Measurements from ENCODE around the gene LRP4. TPM values are rescaled to one million over a fixed set of nuclear protein-coding genes. Genes with fewer than 3 reads are reported as not detected.

Gene LRP4
- polyA plus RNA-seq, 1 donor, result 15.6 TPM

DNA sequence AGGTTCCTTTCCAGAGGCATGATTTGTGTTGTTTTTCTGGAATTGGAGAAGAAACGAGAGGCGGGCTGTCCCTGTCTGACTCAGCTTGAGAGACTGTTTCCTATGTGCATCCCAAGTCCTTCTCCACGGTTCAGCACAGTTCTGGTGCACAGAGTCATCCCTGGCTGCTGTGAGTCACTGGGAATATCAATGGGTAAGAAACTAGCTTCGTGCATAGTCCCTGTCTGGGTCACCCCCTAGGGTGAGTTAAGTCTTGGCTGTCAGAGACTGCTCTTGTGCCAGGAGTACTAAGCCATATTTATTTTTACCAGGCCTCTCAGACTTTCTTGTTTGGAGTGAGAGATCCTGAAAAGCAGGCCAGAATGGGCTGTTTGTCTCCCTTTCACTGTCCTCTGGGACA lies 2.4 kb upstream of the LRP4 start:
- WGBS (ENCODE audit: insufficient coverage, low lambda C conversion rate), result no CpG with 5 or more reads among the region's 4 CpGs
- Histone ChIP-seq H3K4me1 (ENCODE audit: control insufficient read depth, insufficient read depth, low read length) (peaks cover 13% of the 10 kb centered on the region), H3K27ac (ENCODE audit: low read length) (no peak overlapping the region), H3K36me3 (ENCODE audit: control insufficient read depth, insufficient read depth, low read length) (no peaks in the 10 kb centered on the region), H3K27me3 (ENCODE audit: control insufficient read depth, insufficient read depth, low read length) (peaks cover 6% of the 10 kb centered on the region), H3K9me3 (ENCODE audit: control insufficient read depth, low read depth, low read length) (no peaks in the 10 kb centered on the region), H3K4me3 (ENCODE audit: low read length) (no peak overlapping the region)
- peak in 1 of 2 donors; percentile 18 for DNase-seq

DNA sequence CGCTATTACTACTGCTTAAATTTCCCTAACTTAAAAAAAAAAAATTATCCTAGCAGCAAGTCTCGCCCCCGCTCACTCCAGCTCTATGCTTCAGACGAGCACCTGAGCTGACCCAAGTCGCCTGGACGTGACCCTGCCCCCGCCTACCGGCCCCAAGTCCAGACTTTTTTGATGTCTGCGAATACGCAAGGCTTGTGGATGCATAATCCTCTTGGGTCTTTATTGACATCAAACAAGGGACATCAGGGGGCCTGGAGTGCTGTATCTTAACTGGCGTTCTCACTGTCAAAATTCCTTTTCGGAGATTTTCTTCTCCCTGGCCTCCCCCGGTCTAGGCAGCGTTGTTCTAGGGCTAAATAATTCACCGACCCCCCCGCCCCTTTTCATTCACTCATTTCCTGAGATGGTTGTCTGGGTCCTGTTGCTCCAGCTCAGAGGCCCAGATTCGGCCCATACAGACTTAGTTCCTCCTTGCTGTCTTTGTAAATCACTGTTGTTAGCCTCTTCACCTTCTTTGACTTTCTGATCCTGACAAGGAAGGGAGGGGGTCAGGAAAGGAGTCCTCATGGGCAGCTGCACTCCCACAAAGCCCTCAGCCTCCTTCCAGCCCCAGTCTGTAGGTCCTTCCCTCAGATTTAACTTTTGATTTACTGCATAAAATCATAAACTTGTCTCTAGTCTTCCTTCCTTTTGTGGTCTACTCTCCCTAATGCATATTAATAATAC lies 601 bp upstream of the LRP4 start:
- no peaks in the 10 kb centered on the region for H3K9me3 ChIP-seq (ENCODE audit: control insufficient read depth, low read depth, low read length)
- H3K4me3 ChIP-seq (ENCODE audit: low read length), result peak overlapping the region; percentile 27
- WGBS (ENCODE audit: insufficient coverage, low lambda C conversion rate), result no CpG with 5 or more reads among the region's 17 CpGs
- peaks cover 6% of the 10 kb centered on the region for H3K27me3 ChIP-seq (ENCODE audit: control insufficient read depth, insufficient read depth, low read length)
- peaks cover 13% of the 10 kb centered on the region for H3K4me1 ChIP-seq (ENCODE audit: control insufficient read depth, insufficient read depth, low read length)
- no peak for DNase-seq
- peak overlapping the region; percentile 12 for H3K27ac ChIP-seq (ENCODE audit: low read length)
- no peaks in the 10 kb centered on the region for H3K36me3 ChIP-seq (ENCODE audit: control insufficient read depth, insufficient read depth, low read length)

DNA sequence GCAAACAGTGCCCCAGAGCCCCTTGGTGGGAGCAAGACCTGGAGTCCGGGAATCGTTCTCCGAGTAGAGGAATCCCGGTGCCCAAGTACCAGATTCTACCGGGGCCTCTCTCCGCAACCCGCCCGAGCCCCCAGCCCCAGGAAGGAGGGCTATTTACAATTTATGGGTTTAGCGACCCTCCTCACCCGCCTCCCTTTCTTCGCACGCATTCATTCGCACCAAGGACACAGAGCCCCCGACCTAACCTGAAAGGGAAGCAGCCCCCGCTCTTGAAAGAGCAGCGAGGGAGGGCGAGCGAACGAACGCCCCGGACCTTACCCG lies 628 bp downstream of the LRP4 start:
- no peak for DNase-seq
- H3K4me1 ChIP-seq (ENCODE audit: control insufficient read depth, insufficient read depth, low read length), result peaks cover 13% of the 10 kb centered on the region
- H3K4me3 ChIP-seq (ENCODE audit: low read length), result peak overlapping the region; percentile 62
- no peaks in the 10 kb centered on the region for H3K9me3 ChIP-seq (ENCODE audit: control insufficient read depth, low read depth, low read length)
- no peak overlapping the region for H3K27ac ChIP-seq (ENCODE audit: low read length)
- WGBS (ENCODE audit: insufficient coverage, low lambda C conversion rate), result no CpG with 5 or more reads among the region's 22 CpGs
- H3K36me3 ChIP-seq (ENCODE audit: control insufficient read depth, insufficient read depth, low read length), result no peaks in the 10 kb centered on the region
- H3K27me3 ChIP-seq (ENCODE audit: control insufficient read depth, insufficient read depth, low read length), result peaks cover 6% of the 10 kb centered on the region

DNA sequence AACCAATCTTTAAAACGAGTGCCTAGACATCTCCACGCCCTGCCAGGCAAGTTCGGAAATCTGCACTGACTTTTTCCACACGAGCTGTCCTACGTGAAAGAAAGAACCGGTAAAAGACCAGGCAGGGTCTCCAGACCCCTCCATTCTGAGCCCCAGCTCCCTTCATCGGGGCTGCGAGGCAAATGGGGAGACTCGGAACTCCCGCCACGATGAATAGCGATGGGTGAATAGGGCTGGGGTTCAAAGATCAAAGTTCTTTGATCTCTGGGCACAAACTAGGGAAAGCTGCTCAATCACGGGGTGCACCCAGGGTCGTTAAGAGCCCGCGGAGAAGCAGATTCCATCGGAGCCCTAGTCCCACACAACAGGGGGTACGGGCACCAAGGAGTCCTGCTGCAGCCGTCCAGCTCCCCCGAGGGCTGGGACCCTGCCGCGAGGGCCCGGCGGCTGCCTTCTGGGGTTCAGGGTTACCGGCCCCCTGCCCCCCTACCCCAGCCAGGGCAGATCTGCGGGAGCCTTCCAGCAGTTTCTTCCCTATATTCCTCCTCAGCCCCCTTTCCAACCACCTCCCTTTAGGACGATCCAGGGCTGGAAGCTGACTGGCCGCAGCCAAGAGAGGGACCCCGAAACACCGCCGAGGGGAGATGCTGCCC lies 1.1 kb downstream of the LRP4 start:
- peaks cover 6% of the 10 kb centered on the region for H3K27me3 ChIP-seq (ENCODE audit: control insufficient read depth, insufficient read depth, low read length)
- DNase-seq, result peak in 1 of 2 donors; percentile 72

DNA sequence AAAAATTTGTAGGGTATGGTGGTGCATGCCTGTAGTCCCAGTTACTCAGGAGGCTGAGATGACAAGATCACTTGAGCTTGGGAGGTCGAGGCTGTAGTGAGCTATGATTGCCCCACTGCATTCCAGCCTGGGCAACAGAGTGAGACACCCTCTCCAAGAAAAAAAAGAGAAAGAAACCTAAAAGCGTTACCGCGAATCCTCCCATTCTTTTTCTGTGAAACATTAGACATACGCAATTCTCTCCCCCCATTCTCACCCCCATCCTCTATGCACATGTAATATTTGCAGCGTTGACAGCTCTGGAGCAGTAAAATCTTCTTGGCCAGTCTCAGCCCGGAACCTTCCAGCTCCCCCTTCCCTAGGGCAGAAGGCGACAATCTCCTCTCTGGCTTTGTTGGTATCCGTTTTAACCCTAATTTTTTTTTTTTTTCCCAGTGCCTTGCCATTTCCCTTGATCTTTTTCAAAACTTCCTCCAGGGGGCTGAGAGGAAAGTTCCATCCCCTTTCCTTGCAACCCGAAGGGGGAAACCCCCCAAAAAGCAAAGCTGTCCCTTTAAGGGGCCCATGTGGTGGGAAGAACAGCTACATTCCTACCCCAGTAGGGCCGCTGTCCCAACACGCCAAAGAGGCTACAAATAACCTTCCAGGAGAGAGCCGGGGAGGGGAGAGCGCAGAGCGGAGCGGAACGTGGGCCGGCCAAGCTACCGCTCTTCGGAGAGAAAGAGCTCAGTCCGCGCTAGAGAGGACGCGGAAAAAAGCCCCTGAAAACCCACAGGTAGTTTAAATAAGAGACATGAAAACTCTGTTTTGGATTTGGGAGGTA lies 1.9 kb downstream of the LRP4 start:
- Histone ChIP-seq H3K36me3 (ENCODE audit: control insufficient read depth, insufficient read depth, low read length) (no peaks in the 10 kb centered on the region), H3K4me3 (ENCODE audit: low read length) (peak overlapping the region; percentile 62), H3K27me3 (ENCODE audit: control insufficient read depth, insufficient read depth, low read length) (peaks cover 6% of the 10 kb centered on the region), H3K4me1 (ENCODE audit: control insufficient read depth, insufficient read depth, low read length) (peaks cover 15% of the 10 kb centered on the region), H3K27ac (ENCODE audit: low read length) (peak overlapping the region; percentile 37), H3K9me3 (ENCODE audit: control insufficient read depth, low read depth, low read length) (no peaks in the 10 kb centered on the region)
- 30% methylated on average over 5 of the region's 24 CpGs for WGBS (ENCODE audit: insufficient coverage, low lambda C conversion rate)
- peak in 1 of 2 donors; percentile 47 for DNase-seq

More for the DNA sequence above, 1.1 kb downstream of the LRP4 start:
- H3K4me3 ChIP-seq (ENCODE audit: low read length), result peak overlapping the region; percentile 62
- WGBS (ENCODE audit: insufficient coverage, low lambda C conversion rate), result no CpG with 5 or more reads among the region's 31 CpGs
- H3K9me3 ChIP-seq (ENCODE audit: control insufficient read depth, low read depth, low read length), result no peaks in the 10 kb centered on the region
- peak overlapping the region; percentile 37 for H3K27ac ChIP-seq (ENCODE audit: low read length)
- peaks cover 15% of the 10 kb centered on the region for H3K4me1 ChIP-seq (ENCODE audit: control insufficient read depth, insufficient read depth, low read length)
- no peaks in the 10 kb centered on the region for H3K36me3 ChIP-seq (ENCODE audit: control insufficient read depth, insufficient read depth, low read length)

DNA sequence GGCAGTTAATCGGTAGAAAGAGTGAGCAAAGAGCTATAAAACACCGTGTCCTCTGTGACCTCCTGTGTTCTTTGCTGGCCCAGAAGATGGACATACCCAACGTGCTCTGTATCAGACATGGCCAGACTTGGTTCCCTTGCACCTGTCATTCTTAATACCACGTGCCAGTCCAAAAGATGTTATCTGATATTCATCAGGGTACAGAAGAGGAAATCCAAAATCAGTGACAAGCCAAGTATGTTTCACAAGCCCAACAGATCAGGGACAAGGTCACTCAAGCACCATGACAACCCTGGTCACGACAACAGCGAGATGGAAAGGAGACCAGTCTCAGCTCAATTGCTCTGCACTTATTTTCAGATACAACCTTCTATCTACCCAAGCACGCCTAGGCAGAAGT lies 3.4 kb downstream of the LRP4 start:
- Histone ChIP-seq H3K27ac (ENCODE audit: low read length) (no peak overlapping the region), H3K27me3 (ENCODE audit: control insufficient read depth, insufficient read depth, low read length) (peaks cover 6% of the 10 kb centered on the region), H3K4me3 (ENCODE audit: low read length) (no peak overlapping the region), H3K4me1 (ENCODE audit: control insufficient read depth, insufficient read depth, low read length) (peaks cover 15% of the 10 kb centered on the region), H3K36me3 (ENCODE audit: control insufficient read depth, insufficient read depth, low read length) (no peaks in the 10 kb centered on the region), H3K9me3 (ENCODE audit: control insufficient read depth, low read depth, low read length) (no peaks in the 10 kb centered on the region)
- no peak for DNase-seq
- 100% methylated on average over 1 of the region's 7 CpGs for WGBS (ENCODE audit: insufficient coverage, low lambda C conversion rate)

DNA sequence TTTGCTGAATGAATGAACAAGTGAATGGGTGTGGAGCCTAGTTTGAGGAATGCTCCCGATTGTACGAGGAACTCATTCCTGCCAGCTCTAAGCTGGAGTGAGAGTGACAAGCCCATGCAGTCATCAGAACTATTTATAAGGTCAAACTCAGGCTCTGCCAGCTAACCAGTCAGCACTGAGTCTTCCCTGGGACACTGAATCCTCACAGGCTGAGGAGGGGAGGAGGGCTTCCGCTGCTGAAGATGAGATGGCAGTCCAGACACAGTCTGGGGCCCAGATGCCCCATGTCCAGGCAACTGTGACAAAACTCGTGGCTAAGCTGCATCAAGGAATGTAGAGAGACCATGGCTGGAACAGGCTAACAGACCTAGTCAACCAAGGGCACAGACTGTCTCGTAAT lies 4.0 kb downstream of the LRP4 start:
- no peak for DNase-seq
- Histone ChIP-seq H3K27ac (ENCODE audit: low read length) (no peak overlapping the region), H3K36me3 (ENCODE audit: control insufficient read depth, insufficient read depth, low read length) (no peaks in the 10 kb centered on the region), H3K9me3 (ENCODE audit: control insufficient read depth, low read depth, low read length) (no peaks in the 10 kb centered on the region), H3K4me3 (ENCODE audit: low read length) (no peak overlapping the region), H3K27me3 (ENCODE audit: control insufficient read depth, insufficient read depth, low read length) (peaks cover 6% of the 10 kb centered on the region), H3K4me1 (ENCODE audit: control insufficient read depth, insufficient read depth, low read length) (peaks cover 15% of the 10 kb centered on the region)
- WGBS (ENCODE audit: insufficient coverage, low lambda C conversion rate), result no CpG with 5 or more reads among the region's 5 CpGs

DNA sequence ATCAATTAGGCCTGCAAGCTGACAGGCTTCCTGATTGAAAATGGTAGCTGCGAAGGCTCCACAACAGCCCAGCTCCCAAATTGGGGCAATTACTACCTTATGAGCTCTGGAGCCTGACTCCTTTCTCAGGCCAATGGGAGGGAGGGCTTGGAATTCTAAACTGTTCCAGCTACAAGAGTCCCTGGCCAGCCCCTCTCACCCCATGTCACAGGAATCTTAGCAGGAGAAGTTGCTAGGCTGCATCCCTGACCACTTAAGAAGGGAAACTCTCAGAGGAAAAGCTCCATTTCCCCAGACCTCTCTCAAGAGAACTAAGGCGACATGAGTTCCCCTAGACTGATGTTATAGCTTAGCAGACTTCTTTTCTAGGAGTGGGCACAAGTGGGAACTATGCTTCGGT lies 4.9 kb downstream of the LRP4 start:
- no peak overlapping the region for H3K27ac ChIP-seq (ENCODE audit: low read length)
- no CpG with 5 or more reads among the region's 3 CpGs for whole genome bisulfite sequencing (ENCODE audit: insufficient coverage, low lambda C conversion rate)
- no peaks in the 10 kb centered on the region for H3K36me3 ChIP-seq (ENCODE audit: control insufficient read depth, insufficient read depth, low read length)
- no peaks in the 10 kb centered on the region for H3K9me3 ChIP-seq (ENCODE audit: control insufficient read depth, low read depth, low read length)
- no peak for DNase-seq
- H3K4me3 ChIP-seq (ENCODE audit: low read length), result no peak overlapping the region
- peaks cover 11% of the 10 kb centered on the region for H3K4me1 ChIP-seq (ENCODE audit: control insufficient read depth, insufficient read depth, low read length)
- peaks cover 6% of the 10 kb centered on the region for H3K27me3 ChIP-seq (ENCODE audit: control insufficient read depth, insufficient read depth, low read length)

DNA sequence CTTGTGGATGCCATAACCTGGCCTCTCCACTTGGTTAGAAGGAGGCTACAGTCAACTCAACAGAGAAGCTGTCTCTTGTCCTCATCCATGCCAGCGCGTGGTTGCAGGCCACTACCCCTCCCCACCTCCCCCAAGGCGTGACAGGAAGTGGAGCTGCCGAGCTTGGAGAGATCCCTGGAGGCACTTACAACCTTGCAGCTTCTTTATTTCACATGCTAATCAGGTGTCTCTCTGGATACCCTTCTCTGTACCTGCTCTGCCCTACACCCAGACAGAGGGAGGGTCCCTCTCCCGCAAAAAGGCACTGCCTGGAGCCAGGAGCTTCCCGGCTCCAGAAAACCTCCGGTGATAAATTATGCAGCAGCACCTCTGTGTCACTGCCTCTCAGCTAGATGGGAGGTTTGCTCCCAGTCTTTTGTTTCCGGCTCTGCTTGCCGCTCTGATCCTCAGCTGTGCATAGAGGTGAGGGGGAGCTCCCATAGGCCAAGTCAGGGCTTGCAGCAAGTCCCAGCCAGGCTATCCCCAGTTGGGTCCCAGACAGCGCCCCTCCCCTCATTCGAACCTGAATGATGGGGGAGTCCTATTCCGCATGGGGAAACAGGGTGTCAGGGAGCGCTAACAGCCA lies 5.7 kb downstream of the LRP4 start:
- H3K4me1 ChIP-seq (ENCODE audit: control insufficient read depth, insufficient read depth, low read length), result peaks cover 12% of the 10 kb centered on the region
- WGBS (ENCODE audit: insufficient coverage, low lambda C conversion rate), result no CpG with 5 or more reads among the region's 13 CpGs
- H3K4me3 ChIP-seq (ENCODE audit: low read length), result no peak overlapping the region
- no peaks in the 10 kb centered on the region for H3K9me3 ChIP-seq (ENCODE audit: control insufficient read depth, low read depth, low read length)
- peak in 1 of 2 donors; percentile 53 for DNase-seq
- no peaks in the 10 kb centered on the region for H3K36me3 ChIP-seq (ENCODE audit: control insufficient read depth, insufficient read depth, low read length)
- no peak overlapping the region for H3K27ac ChIP-seq (ENCODE audit: low read length)
- H3K27me3 ChIP-seq (ENCODE audit: control insufficient read depth, insufficient read depth, low read length), result peaks cover 5% of the 10 kb centered on the region

DNA sequence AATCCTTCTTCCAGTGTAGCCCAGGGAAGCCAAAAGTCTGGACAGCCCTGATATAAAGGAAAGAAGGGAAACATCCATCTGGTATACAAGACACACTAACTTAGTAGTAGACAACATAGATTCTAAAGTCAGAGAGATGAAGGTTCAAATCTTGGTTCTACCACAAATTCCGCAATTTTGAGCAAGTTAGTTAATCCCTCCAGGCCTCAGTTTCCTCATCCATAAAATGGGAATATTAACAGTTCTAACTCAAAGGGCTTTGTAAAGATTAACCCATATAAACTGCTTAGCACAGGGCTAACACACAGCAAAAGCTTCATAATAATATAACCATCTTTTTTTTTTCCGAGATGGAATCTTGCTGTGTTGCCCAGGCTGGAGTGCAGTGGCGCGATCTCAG lies 10.7 kb downstream of the LRP4 start:
- WGBS (ENCODE audit: insufficient coverage, low lambda C conversion rate), result 100% methylated on average over 1 of the region's 4 CpGs
- H3K27me3 ChIP-seq (ENCODE audit: control insufficient read depth, insufficient read depth, low read length), result no peaks in the 10 kb centered on the region

More for the DNA sequence above, 10.7 kb downstream of the LRP4 start:
- DNase-seq, result no peak
- Histone ChIP-seq H3K9me3 (ENCODE audit: control insufficient read depth, low read depth, low read length) (no peaks in the 10 kb centered on the region), H3K36me3 (ENCODE audit: control insufficient read depth, insufficient read depth, low read length) (peaks cover 3% of the 10 kb centered on the region), H3K27ac (ENCODE audit: low read length) (no peak overlapping the region), H3K4me3 (ENCODE audit: low read length) (no peak overlapping the region), H3K4me1 (ENCODE audit: control insufficient read depth, insufficient read depth, low read length) (peaks cover 5% of the 10 kb centered on the region)

All from large intestine (tissue), 3 donors.